Psoas muscle (tissue), 8 donors: ENCODE results near the gene EIF4EBP3. TPM values are rescaled to one million over a fixed set of nuclear protein-coding genes. Genes with fewer than 3 reads are reported as not detected.

ENCODE experiments used
- ATAC-seq, 4 donors: fragments of 200-7000 bp; cut with Tn5 transposase; one replicate each; pipeline ENCODE4 v1.9.1; 2020; ENCODE audit warnings: moderate library complexity in 3 of 4, mild to moderate bottlenecking in 2 of 4
- DNase-seq, 2 donors: peaks; one replicate each; pipeline ENCODE4 v3.0.0-alpha.2; 2020
- H3K27ac ChIP-seq: fragments of 200-600 bp; one replicate; pipeline ENCODE4 v1.8.0; 2022
- H3K27me3 ChIP-seq, 3 donors: fragments of 200-600 bp in 1 of 3; one replicate each; pipeline versions ENCODE4 v1.6.1 to v1.8.0; 2013 to 2022; ENCODE audit warnings: low read length in 2 of 3, mild to moderate bottlenecking in 2 of 3, moderate library complexity in 1 of 3; ENCODE audit not compliant: insufficient read depth in 3 of 3
- H3K36me3 ChIP-seq, 2 donors: fragments of 200-600 bp in 1 of 2; one replicate each; pipeline versions ENCODE4 v1.6.1 to v1.8.0; 2013 to 2022; ENCODE audit warnings: low read depth in 1 of 2, mild to moderate bottlenecking in 1 of 2, moderate library complexity in 1 of 2; ENCODE audit not compliant: insufficient read depth in 1 of 2
- H3K4me1 ChIP-seq: fragments of 200-600 bp; one replicate; pipeline ENCODE4 v1.8.0; 2022
- H3K4me3 ChIP-seq: fragments of 200-600 bp; one replicate; pipeline ENCODE4 v1.8.0; 2022; ENCODE audit warnings: mild to moderate bottlenecking
- H3K9me3 ChIP-seq: fragments of 200-600 bp; one replicate; pipeline ENCODE4 v1.8.0; 2022
- CTCF ChIP-seq: fragments of 200-600 bp; IDR thresholded peaks from one replicate; pipeline ENCODE4 v1.8.0; 2022; ENCODE audit warnings: antibody characterized with exemption
- WGBS, 3 donors: extraction: QIAGEN DNeasy Blood & Tissue Kit; methylation state at CpG; one replicate each; pipeline versions ENCODE4 v1.1.6 to v1.1.7; 2013; 5-methylcytosine and 5-hydroxymethylcytosine counted together
- intact Hi-C, 2 donors: fragments of 100-400 bp; cut with DNase I; formaldehyde crosslinking; loops; one replicate each; pipeline versions ENCODE4 v1.11.0 to v1.14.2; 2022
- polyA plus RNA-seq, 3 donors: library from polyadenylated mRNA; stranded (reverse); fragments of 200-250 nt; gene quantifications; one replicate each; pipeline ENCODE4 v1.2.3, GENCODE V29; 2013
- total RNA-seq, 4 donors: library from RNA; stranded (reverse); fragmentation: NEBNext Ultra II Directional in 2 of 4; extraction: Animal tissue kit (Norgen Biotek cat#: 25700) in 2 of 4; gene quantifications; one replicate each; pipeline versions ENCODE4 v1.2.1 to v1.2.4, GENCODE V29; 2021 to 2023
- donor health status: healthy with polysubstance abuse.
- donor health status: DM: no; HTN: no; CAD: no; lungs with moderate emphysema.
- donor health status: Bipolar disorder and iron deficiency.
- donor health status: healthy.
- donor health status: DM: yes; HTN: yes; CAD: no.
- donor health status: DM: no; HTN: no; CAD: no.
- donor health status: DM: no; HTN: no; CAD: no.
- donor health status: DM: yes; HTN: yes; CAD: no.

Gene EIF4EBP3
- total and polyA plus RNA-seq, 7 donors = 31.7 to 116 (median 44.8) TPM

- Histone ChIP-seq H3K4me3 (no peak overlapping the region), H3K9me3 (no peaks in the 10 kb centered on the region), H3K27ac (peak overlapping the region; percentile 18), H3K36me3 (peaks cover 4 to 48% of the 10 kb centered on the region in 2 donors), H3K27me3 (no peaks in the 10 kb centered on the region), H3K4me1 (peaks cover 41% of the 10 kb centered on the region)
- no peak for TF ChIP-seq CTCF
- ATAC-seq (no peak), DNase-seq (no peak)
- WGBS, 3 donors = 76 to 81% (median 80%) methylated on average over 2 of the region's 2 CpGs
- intact Hi-C loops = no loop called here
Observed at GRCh38 chr5:140553657-140554056, 6.2 kb downstream of the EIF4EBP3 start.

- DNase-seq = no peak
- Histone ChIP-seq H3K27ac (peak overlapping the region; percentile 66), H3K27me3 (no peaks in the 10 kb centered on the region), H3K36me3 (peaks cover 4 to 55% of the 10 kb centered on the region in 2 donors), H3K9me3 (no peaks in the 10 kb centered on the region), H3K4me3 (no peak overlapping the region), H3K4me1 (peaks cover 33% of the 10 kb centered on the region)
- no peak for TF ChIP-seq CTCF
- intact Hi-C loops = no loop called here
- peak in 2 of 4 donors; percentile 16 to 36 for ATAC-seq
- 52 to 68% (median 56%) methylated on average over 2 of the region's 2 CpGs for WGBS, 3 donors
Observed at GRCh38 chr5:140554454-140554853, 7.0 kb downstream of the EIF4EBP3 start.

GRCh38 chr5:140555747-140556312 lies 8.4 kb downstream of the EIF4EBP3 start:
- no peak for TF ChIP-seq CTCF
- intact Hi-C loops = no loop called here
- 57 to 80% (median 61%) methylated on average over 1 of the region's 1 CpG for WGBS, 3 donors

GRCh38 chr5:140556438-140556837 lies 9.0 kb downstream of the EIF4EBP3 start:
- Histone ChIP-seq H3K27me3 (no peaks in the 10 kb centered on the region), H3K4me3 (peak overlapping the region; percentile 86), H3K4me1 (peaks cover 21% of the 10 kb centered on the region), H3K9me3 (no peaks in the 10 kb centered on the region), H3K36me3 (peaks cover 0 to 55% of the 10 kb centered on the region in 2 donors), H3K27ac (peak overlapping the region; percentile 94)
- DNase-seq (no peak), ATAC-seq (peak in 2 of 4 donors; percentile 9 to 14)
- 3 to 4% (median 3%) methylated on average over 6 of the region's 6 CpGs for WGBS, 3 donors
- intact Hi-C loops = no loop called here
- TF ChIP-seq CTCF = no peak

More at GRCh38 chr5:140555747-140556312, 8.4 kb downstream of the EIF4EBP3 start:
- Histone ChIP-seq H3K9me3 (no peaks in the 10 kb centered on the region), H3K4me1 (peaks cover 21% of the 10 kb centered on the region), H3K4me3 (peak overlapping the region; percentile 86), H3K36me3 (peaks cover 0 to 55% of the 10 kb centered on the region in 2 donors), H3K27me3 (no peaks in the 10 kb centered on the region), H3K27ac (peak overlapping the region; percentile 94)
- DNase-seq (no peak), ATAC-seq (no peak)
